Chondrocyte (in vitro differentiated cells): ENCODE measurements around the gene MME. TPM values are rescaled to one million over a fixed set of nuclear protein-coding genes. Genes with fewer than 3 reads are reported as not detected.
A peak's percentile ranks its signal among the peaks of the same experiment; 100 is the strongest.

ENCODE experiments used
- DNase-seq: peaks from one replicate; pipeline ENCODE4 v3.0.0; 2021; ENCODE audit warnings: mixed read lengths, low spot score
- H3K27ac Mint-ChIP-seq: one replicate; pipeline ENCODE4 v1.8.0; 2021; ENCODE audit warnings: mild to moderate bottlenecking, moderate library complexity, mixed read lengths; ENCODE audit not compliant: unreplicated experiment
- H3K27me3 Mint-ChIP-seq: 2 replicates; pipeline ENCODE4 v1.8.0; 2021; ENCODE audit warnings: low read depth, mixed read lengths
- H3K36me3 Mint-ChIP-seq: 2 replicates; pipeline ENCODE4 v1.8.0; 2021; ENCODE audit warnings: low read depth, mixed read lengths
- H3K4me1 Mint-ChIP-seq: 2 replicates; pipeline ENCODE4 v1.8.0; 2021; ENCODE audit warnings: low read depth, mild to moderate bottlenecking, mixed read lengths
- H3K4me3 Mint-ChIP-seq: one replicate; pipeline ENCODE4 v1.8.0; 2021; ENCODE audit warnings: mild to moderate bottlenecking, moderate library complexity, mixed read lengths; ENCODE audit not compliant: unreplicated experiment
- H3K9me3 Mint-ChIP-seq: 2 replicates; pipeline ENCODE4 v1.8.0; 2021; ENCODE audit warnings: low read depth, mixed read lengths
- CTCF ChIP-seq: fragments of 200-600 bp; sonication (generic); IDR thresholded peaks from 2 replicates; pipeline ENCODE4 v1.5.0; 2021; ENCODE audit warnings: antibody characterized with exemption, mild to moderate bottlenecking, moderate library complexity
- total RNA-seq: library from RNA; stranded (reverse); gene quantifications from 3 replicates; pipeline ENCODE4 v1.2.1, GENCODE V29; 2021

The MME gene
- total RNA-seq, 1 donor from 2014 or later: 2.5 TPM

GRCh38 chr3:155225417-155225816 is 145.3 kb downstream of the MME start:
- Mint-ChIP-seq H3K4me1 (no peaks in the 10 kb centered on the region), H3K27ac (no peak overlapping the region), H3K36me3 (peaks cover 4% of the 10 kb centered on the region), H3K4me3 (no peak overlapping the region), H3K27me3 (peaks cover 4% of the 10 kb centered on the region), H3K9me3 (peaks cover 15% of the 10 kb centered on the region)
- no peak for TF ChIP-seq CTCF
- DNase-seq: peak; percentile 61

- Mint-ChIP-seq H3K9me3 (peaks cover 6% of the 10 kb centered on the region), H3K36me3 (peaks cover 4% of the 10 kb centered on the region), H3K27ac (no peak overlapping the region), H3K27me3 (peaks cover 4% of the 10 kb centered on the region), H3K4me1 (peaks cover 4% of the 10 kb centered on the region), H3K4me3 (no peak overlapping the region)
- no peak for TF ChIP-seq CTCF
- no peak for DNase-seq
Measured at GRCh38 chr3:155227141-155227540, 147.0 kb downstream of the MME start.

GRCh38 chr3:155228676-155229075 is 148.6 kb downstream of the MME start:
- Mint-ChIP-seq H3K9me3 (peaks cover 3% of the 10 kb centered on the region), H3K27me3 (peaks cover 2% of the 10 kb centered on the region), H3K4me3 (no peak overlapping the region), H3K27ac (no peak overlapping the region), H3K36me3 (peaks cover 4% of the 10 kb centered on the region), H3K4me1 (peaks cover 19% of the 10 kb centered on the region)
- no peak for DNase-seq
- TF ChIP-seq CTCF: no peak

- no peak overlapping the region for H3K4me3 Mint-ChIP-seq
- no peak for TF ChIP-seq CTCF
Measured at GRCh38 chr3:155229086-155229485, 149.0 kb downstream of the MME start.

GRCh38 chr3:155230382-155230781 is 150.3 kb downstream of the MME start:
- no peaks in the 10 kb centered on the region for H3K9me3 Mint-ChIP-seq
- H3K27me3 Mint-ChIP-seq: no peaks in the 10 kb centered on the region

More at GRCh38 chr3:155229086-155229485, 149.0 kb downstream of the MME start:
- Mint-ChIP-seq H3K9me3 (peaks cover 2% of the 10 kb centered on the region), H3K27me3 (peaks cover 2% of the 10 kb centered on the region), H3K27ac (no peak overlapping the region), H3K36me3 (peaks cover 4% of the 10 kb centered on the region), H3K4me1 (peaks cover 23% of the 10 kb centered on the region)
- no peak for DNase-seq

More at GRCh38 chr3:155230382-155230781, 150.3 kb downstream of the MME start:
- Mint-ChIP-seq H3K4me1 (peaks cover 25% of the 10 kb centered on the region), H3K36me3 (peaks cover 1% of the 10 kb centered on the region), H3K4me3 (no peak overlapping the region), H3K27ac (no peak overlapping the region)
- TF ChIP-seq CTCF: no peak
- DNase-seq: no peak
